NOMO-1 (cell line): ENCODE measurements around the gene WDR49.
"Not testable (repeated sequence)": the region's sequence is repeated elsewhere in the genome, so short reads cannot be mapped to it uniquely, and the experiment has no call there.

Experiments used
- DNase-seq, 2 experiments: peaks; one replicate each; lab custom pipeline; 2025; ENCODE audit not compliant: unreplicated experiment in 2 of 2; lab: John Stamatoyannopoulos, UW

The WDR49 gene

GRCh38 chr3:167626490-167626889 lies 27.3 kb downstream of the WDR49 start:
- no peak for DNase-seq

DNA sequence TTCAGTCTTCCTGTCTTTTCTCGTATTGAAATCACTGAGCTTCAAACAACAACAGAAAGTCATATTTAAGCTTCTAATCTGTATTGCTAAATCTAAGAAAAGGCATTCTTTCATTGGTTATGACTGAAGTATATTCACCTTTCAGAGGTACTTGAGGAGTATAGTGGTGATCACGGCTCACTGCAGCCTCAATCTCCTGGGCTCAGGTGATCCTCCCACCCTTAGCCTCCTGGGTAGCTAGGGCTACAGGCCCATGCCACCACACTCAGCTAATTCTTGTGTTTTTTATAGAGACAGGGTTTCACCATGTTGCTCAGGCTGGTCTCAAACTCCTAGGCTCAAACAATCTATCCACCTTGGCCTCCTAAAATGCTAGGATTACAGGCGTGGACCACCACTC lies 38.7 kb downstream of the WDR49 start:
- DNase-seq: no peak

DNA sequence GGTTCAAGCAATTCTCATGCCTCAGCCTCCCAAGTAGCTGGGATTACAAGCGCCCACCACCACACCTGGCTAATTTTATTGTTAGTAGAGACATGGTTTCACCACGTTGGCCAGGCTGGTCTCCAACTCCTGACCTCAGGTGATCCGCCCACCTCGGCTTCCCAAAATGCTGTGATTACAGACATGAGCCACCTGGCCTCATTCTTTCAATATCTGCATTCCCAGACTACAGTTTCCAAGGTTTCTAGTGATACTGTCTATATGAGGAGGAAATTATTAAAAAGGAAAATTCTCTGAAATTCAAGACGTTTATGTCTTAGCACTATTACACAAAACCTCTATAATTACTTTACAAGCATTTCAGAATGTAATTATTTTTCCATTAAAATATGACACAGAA lies 39.5 kb downstream of the WDR49 start:
- not testable (repeated sequence) for DNase-seq

- DNase-seq: no peak
These were observed 42.0 kb downstream of the WDR49 start for GRCh38 chr3:167611718-167612117.

- DNase-seq: no peak
These were observed 44.6 kb downstream of the WDR49 start for GRCh38 chr3:167609156-167609555.

- DNase-seq: no peak
These were observed 46.9 kb downstream of the WDR49 start for GRCh38 chr3:167606836-167607235.

GRCh38 chr3:167605871-167606270 lies 47.9 kb downstream of the WDR49 start:
- no peak for DNase-seq

DNA sequence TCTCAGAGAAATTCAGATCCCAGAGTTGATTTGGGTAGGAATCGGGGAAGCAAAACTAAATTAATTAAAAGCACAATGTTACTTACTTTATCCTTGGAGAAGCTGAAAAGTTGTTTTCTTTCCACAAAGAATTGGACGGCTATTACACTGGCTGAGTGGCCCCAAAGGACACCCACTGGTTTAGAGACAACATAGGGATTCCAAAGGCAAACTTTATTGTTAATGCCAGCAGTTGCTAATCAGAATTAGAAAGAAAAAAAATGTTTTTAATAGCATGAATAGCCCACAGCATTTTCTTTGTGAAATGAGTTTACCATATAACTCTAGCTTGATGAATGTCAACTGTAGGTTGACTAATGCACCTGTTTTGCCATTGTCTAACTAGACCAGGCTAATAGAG lies 51.7 kb downstream of the WDR49 start:
- DNase-seq: no peak

DNA sequence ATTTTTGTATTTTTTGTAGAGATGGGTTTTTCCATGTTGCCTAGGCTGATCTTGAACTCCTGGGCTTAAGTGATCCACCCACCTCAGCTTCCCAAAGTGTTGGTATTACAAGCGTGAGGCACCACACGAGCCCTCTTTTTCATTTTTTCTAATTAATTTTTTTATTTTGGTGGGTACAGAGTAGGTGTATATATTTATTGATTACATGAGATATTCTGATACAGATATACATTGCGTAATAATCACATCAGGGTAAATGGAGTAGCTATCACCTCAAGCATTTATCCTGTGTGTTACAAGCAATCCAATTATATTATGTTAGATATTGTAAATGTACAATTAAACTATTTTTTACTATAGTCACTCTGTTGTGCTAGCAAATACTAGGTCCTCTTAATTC lies 66.1 kb downstream of the WDR49 start:
- no peak for DNase-seq

- no peak for DNase-seq
These were observed 78.6 kb downstream of the WDR49 start for GRCh38 chr3:167575000-167575600.

- no peak for DNase-seq
These were observed 80.8 kb downstream of the WDR49 start for GRCh38 chr3:167572991-167573390.

- no peak for DNase-seq
These were observed 85.1 kb downstream of the WDR49 start for GRCh38 chr3:167568634-167569033.

GRCh38 chr3:167565489-167565888 lies 88.3 kb downstream of the WDR49 start:
- no peak for DNase-seq

DNA sequence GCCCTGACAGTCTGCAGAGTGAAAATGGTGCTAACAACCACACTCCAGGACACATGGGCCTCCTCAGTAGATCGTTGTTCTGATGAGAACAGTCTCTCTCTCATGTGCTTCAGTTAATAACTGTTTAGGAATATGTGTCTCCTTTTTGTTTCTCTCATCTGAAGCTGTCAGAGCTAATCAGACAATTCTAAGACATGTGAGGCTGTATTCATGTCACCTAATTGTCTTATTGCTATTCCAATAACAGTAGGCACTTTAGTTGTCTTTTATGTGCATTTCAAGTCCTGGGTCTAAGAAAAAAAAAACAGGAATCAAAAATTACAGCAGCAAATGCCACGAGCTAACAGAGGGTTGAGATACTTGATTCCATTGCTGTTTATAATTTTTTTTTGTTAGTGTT lies 89.1 kb downstream of the WDR49 start:
- no peak for DNase-seq

DNA sequence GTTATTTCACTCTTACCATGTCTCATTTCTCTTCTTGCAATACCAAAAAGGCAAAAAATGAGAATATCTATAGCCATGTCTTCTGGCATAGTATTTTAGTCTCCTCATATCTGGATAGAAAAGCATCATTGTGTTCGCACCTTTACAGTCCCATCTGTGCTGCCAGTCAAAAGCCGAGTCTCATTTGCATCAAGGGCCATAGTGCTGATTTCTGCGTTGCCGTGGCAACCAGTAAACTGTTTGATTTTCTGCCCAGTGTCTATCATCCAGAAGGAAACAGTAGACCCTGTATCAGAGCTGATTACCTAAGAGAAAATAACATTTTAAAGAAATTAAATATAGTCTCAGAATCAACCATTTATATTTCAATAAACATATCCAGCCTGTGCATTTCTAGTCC lies 93.8 kb downstream of the WDR49 start:
- no peak for DNase-seq

GRCh38 chr3:167554898-167555297 lies 98.8 kb downstream of the WDR49 start:
- no peak for DNase-seq

DNA sequence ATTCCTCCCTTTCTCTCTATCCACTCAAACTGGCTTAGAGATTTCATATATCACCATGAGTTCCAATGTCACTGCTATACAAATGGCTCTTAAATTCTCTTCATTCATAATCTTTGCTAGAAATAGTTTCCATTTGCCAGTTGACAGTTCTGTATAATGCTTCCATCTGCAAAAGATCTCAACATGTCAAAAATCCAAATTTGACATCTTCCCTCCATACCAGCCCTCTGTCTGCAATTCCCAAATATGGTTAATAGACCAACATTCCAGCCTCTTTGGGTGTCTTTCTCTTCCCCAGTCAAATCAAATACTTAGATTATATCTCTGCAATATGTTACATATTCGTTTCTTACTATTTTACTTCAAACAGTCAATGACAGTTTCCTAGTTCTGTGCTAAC lies 115.7 kb downstream of the WDR49 start:
- DNase-seq: no peak

- peak; percentile 95 to 97 for DNase-seq
These were observed 132.8 kb downstream of the WDR49 start for GRCh38 chr3:167521006-167521355.

- DNase-seq: peak; percentile 86 to 97
These were observed 133.3 kb downstream of the WDR49 start for GRCh38 chr3:167520266-167521005.

GRCh38 chr3:167507954-167508353 lies 145.8 kb downstream of the WDR49 start:
- peak in 1 of 2 experiments; percentile 24 for DNase-seq

DNA sequence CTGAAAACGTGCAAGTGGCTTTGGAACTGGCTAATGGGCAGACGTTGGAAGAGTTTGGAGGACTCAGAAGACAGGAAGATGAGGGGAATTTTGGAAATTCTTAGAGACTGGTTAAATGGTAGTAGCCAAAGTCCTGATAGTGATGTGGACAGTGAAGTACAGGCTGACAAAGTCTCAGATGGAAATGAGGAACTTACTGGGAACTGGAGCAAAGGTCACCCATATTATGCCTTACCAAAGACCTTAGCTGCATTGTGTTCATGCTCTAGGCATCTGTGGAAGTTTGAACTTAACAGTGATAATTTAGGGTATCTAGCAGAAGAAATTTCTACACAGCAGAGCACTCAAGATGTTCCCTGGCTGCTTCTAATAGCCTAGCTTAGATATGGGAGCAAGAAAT lies 151.3 kb downstream of the WDR49 start:
- DNase-seq: peak; percentile 17 to 77

- DNase-seq: no peak
These were observed 151.8 kb downstream of the WDR49 start for GRCh38 chr3:167501941-167502340.

DNA sequence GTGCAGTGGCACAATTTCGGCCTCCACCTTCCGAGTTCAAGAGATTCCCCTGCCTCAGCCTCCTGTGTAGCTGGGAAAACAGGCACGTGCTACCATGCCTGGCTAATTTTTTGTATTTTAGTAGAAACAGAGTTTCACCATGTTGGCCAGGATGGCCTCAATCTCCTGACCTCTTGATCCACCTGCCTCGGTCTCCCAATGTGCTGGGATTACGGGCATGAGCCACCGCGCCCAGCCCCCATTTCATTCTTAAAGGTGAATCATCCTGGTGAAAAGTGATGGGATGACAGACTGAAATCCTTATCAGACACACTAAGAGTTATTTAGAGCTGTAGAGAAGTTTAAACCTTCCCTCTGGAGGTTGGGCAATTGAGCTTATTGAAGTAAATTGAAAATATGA lies 155.8 kb downstream of the WDR49 start:
- DNase-seq: no peak
